Measurements from ENCODE around the gene KCNIP2.

DNA sequence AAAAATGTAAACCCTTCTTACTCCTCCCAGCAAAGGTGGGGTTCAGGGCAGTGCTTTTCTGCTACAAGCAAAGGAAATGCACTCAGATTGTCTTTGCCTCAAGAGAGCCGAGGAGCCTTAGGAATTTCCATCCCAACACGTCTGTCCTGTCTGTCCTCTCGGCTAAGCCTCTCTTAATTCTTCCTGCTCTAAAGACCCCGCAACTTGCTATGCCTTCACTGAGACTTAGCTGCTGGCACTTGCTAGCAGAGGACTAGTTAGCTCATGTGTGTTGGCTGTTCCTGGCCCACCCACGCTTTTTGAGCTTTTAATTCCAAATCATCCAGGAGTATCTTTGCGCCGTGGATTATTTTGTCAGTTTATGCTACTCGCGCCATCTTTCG, 59.9 kb downstream of the KCNIP2 start:
- TF ChIP-seq EZH2 (IDR thresholded peaks at IDR 0.05; ENCODE audit: insufficient read depth, poor library complexity, severe bottlenecking) (no peak), EZH2phosphoT487 (IDR thresholded peaks at IDR 0.05; ENCODE audit: insufficient read depth, low read depth) (no peak)

Data from GM23248 (cell line).